Small intestine (tissue), 7 donors: Measurements from ENCODE around the gene TBCA. TPM values are rescaled to one million over a fixed set of nuclear protein-coding genes. Genes with fewer than 3 reads are reported as not detected.
A peak's percentile ranks its signal among the peaks of the same experiment; 100 is the strongest.

Experiments
- DNase-seq, 2 donors: peaks; one replicate each; pipeline versions ENCODE4 v3.0.0 to v3.0.0-alpha.2; 2013
- FAIRE-seq: peaks from 2 replicates; lab custom pipeline; 2012; peaks lifted over from hg19 to GRCh38; lab: Jason Lieb, UNC
- H3K27ac ChIP-seq, 3 donors: one replicate each; pipeline ENCODE4 v1.5.1; 2013; ENCODE audit warnings: low read length in 2 of 3, mild to moderate bottlenecking in 2 of 3, control low read depth in 1 of 3, inconsistent platforms in 1 of 3, low read depth in 1 of 3, moderate library complexity in 1 of 3
- H3K27me3 ChIP-seq, 3 donors: one replicate each; pipeline ENCODE4 v1.6.1; 2013; ENCODE audit warnings: low read length in 3 of 3, inconsistent platforms in 1 of 3; ENCODE audit not compliant: control insufficient read depth in 3 of 3, insufficient read depth in 3 of 3
- H3K36me3 ChIP-seq, 3 donors: one replicate each; pipeline ENCODE4 v1.6.1; 2013; ENCODE audit warnings: low read length in 3 of 3, inconsistent platforms in 1 of 3, low read depth in 1 of 3, mild to moderate bottlenecking in 1 of 3, moderate library complexity in 1 of 3; ENCODE audit not compliant: control insufficient read depth in 3 of 3, insufficient read depth in 2 of 3
- H3K4me1 ChIP-seq, 3 donors: one replicate each; pipeline ENCODE4 v1.6.1; 2013; ENCODE audit warnings: low read length in 2 of 3, inconsistent platforms in 1 of 3, low read depth in 1 of 3, mild to moderate bottlenecking in 1 of 3, moderate library complexity in 1 of 3; ENCODE audit not compliant: control insufficient read depth in 3 of 3, insufficient read depth in 2 of 3
- H3K4me3 ChIP-seq, 3 donors: one replicate each; pipeline ENCODE4 v1.5.1; 2013; ENCODE audit warnings: low read length in 3 of 3, control low read depth in 1 of 3, inconsistent platforms in 1 of 3, low read depth in 1 of 3, mild to moderate bottlenecking in 1 of 3, moderate library complexity in 1 of 3
- H3K9me3 ChIP-seq, 2 donors: one replicate each; pipeline ENCODE4 v1.6.1; 2013; ENCODE audit warnings: low read depth in 1 of 2, low read length in 1 of 2; ENCODE audit not compliant: control insufficient read depth in 2 of 2, insufficient read depth in 1 of 2
- WGBS, 3 donors: extraction: QIAGEN DNeasy Blood & Tissue Kit; methylation state at CpG; one replicate each; pipeline ENCODE4 v1.1.7; 2013; 5-methylcytosine and 5-hydroxymethylcytosine counted together
- polyA plus RNA-seq, 4 donors: library from polyadenylated mRNA; stranded (reverse) in 3 of 4; unstranded in 1 of 4; fragments of 200-250 nt in 3 of 4; fragments of 120-200 nt in 1 of 4; gene quantifications; one replicate each; pipeline versions ENCODE4 v1.2.1 to v1.2.3, GENCODE V29; 2013
- donor health status: healthy with polysubstance abuse.
- donor health status: control.
- donor health status: control.
- donor health status: Bipolar disorder and iron deficiency.
- donor health status: healthy.

The TBCA gene
- polyA plus RNA-seq, 4 donors, result 177 to 223 (median 208) TPM

- 82 to 91% (median 90%) methylated on average over 1 of the region's 1 CpG for WGBS, 3 donors
- H3K9me3 ChIP-seq, result no peaks in the 10 kb centered on the region
- H3K4me1 ChIP-seq, result no peaks in the 10 kb centered on the region
- DNase-seq (no peak), FAIRE-seq (no peak)
- no peaks in the 10 kb centered on the region for H3K36me3 ChIP-seq
- no peak overlapping the region for H3K27ac ChIP-seq
- peaks cover 0 to 1% (median 0%) of the 10 kb centered on the region in 3 donors for H3K27me3 ChIP-seq
- no peak overlapping the region for H3K4me3 ChIP-seq
Observed at GRCh38 chr5:77797136-77797535, 21.0 kb upstream of the TBCA start.

GRCh38 chr5:77795846-77796245 lies 19.7 kb upstream of the TBCA start:
- 69 to 80% (median 77%) methylated on average over 3 of the region's 3 CpGs for WGBS, 3 donors
- Histone ChIP-seq H3K36me3 (no peaks in the 10 kb centered on the region), H3K27ac (no peak overlapping the region), H3K4me3 (no peak overlapping the region), H3K27me3 (peaks cover 0 to 1% (median 0%) of the 10 kb centered on the region in 3 donors), H3K4me1 (no peaks in the 10 kb centered on the region), H3K9me3 (no peaks in the 10 kb centered on the region)
- no peak for DNase-seq
- FAIRE-seq, result peak; percentile 23

- H3K9me3 ChIP-seq, result no peaks in the 10 kb centered on the region
- no peaks in the 10 kb centered on the region for H3K36me3 ChIP-seq
- H3K27ac ChIP-seq, result no peak overlapping the region
- no peak for DNase-seq
- peak; percentile 5 for FAIRE-seq
- WGBS, 3 donors, result 58 to 69% (median 67%) methylated on average over 2 of the region's 2 CpGs
- H3K4me1 ChIP-seq, result no peaks in the 10 kb centered on the region
- H3K4me3 ChIP-seq, result no peak overlapping the region
- H3K27me3 ChIP-seq, result peaks cover 0 to 1% (median 0%) of the 10 kb centered on the region in 3 donors
Observed at GRCh38 chr5:77795268-77795667, 19.1 kb upstream of the TBCA start.

GRCh38 chr5:77791926-77792325 lies 15.8 kb upstream of the TBCA start:
- Histone ChIP-seq H3K9me3 (no peaks in the 10 kb centered on the region), H3K27me3 (peaks cover 0 to 3% (median 0%) of the 10 kb centered on the region in 3 donors), H3K4me3 (no peak overlapping the region), H3K27ac (no peak overlapping the region), H3K36me3 (no peaks in the 10 kb centered on the region), H3K4me1 (no peaks in the 10 kb centered on the region)
- FAIRE-seq, result no peak
- DNase-seq, result no peak
- 91 to 98% (median 98%) methylated on average over 2 of the region's 2 CpGs for WGBS, 3 donors

GRCh38 chr5:77791356-77791755 lies 15.2 kb upstream of the TBCA start:
- DNase-seq, result no peak
- Histone ChIP-seq H3K27me3 (peaks cover 0 to 3% (median 0%) of the 10 kb centered on the region in 3 donors), H3K4me1 (no peaks in the 10 kb centered on the region)

GRCh38 chr5:77785229-77785628 lies 9.1 kb upstream of the TBCA start:
- H3K27me3 ChIP-seq, result peaks cover 0 to 4% (median 1%) of the 10 kb centered on the region in 3 donors
- no peak overlapping the region for H3K27ac ChIP-seq
- FAIRE-seq (no peak), DNase-seq (no peak)
- H3K4me1 ChIP-seq, result no peaks in the 10 kb centered on the region
- no peaks in the 10 kb centered on the region for H3K9me3 ChIP-seq
- WGBS, 3 donors, result 91 to 94% (median 92%) methylated on average over 17 of the region's 17 CpGs
- H3K36me3 ChIP-seq, result no peaks in the 10 kb centered on the region
- no peak overlapping the region for H3K4me3 ChIP-seq

More at GRCh38 chr5:77791356-77791755, 15.2 kb upstream of the TBCA start:
- no peaks in the 10 kb centered on the region for H3K9me3 ChIP-seq
- H3K4me3 ChIP-seq, result no peak overlapping the region
- no peak for FAIRE-seq
- no peaks in the 10 kb centered on the region for H3K36me3 ChIP-seq
- H3K27ac ChIP-seq, result no peak overlapping the region
- 81 to 88% (median 82%) methylated on average over 2 of the region's 2 CpGs for WGBS, 3 donors

- FAIRE-seq (no peak), DNase-seq (no peak)
Observed at GRCh38 chr5:77784735-77785134, 8.6 kb upstream of the TBCA start.

GRCh38 chr5:77781076-77781475 lies 4.9 kb upstream of the TBCA start:
- H3K4me3 ChIP-seq, result no peak overlapping the region
- DNase-seq (no peak), FAIRE-seq (no peak)
- H3K27ac ChIP-seq, result no peak overlapping the region
- no peaks in the 10 kb centered on the region for H3K36me3 ChIP-seq
- H3K4me1 ChIP-seq, result no peaks in the 10 kb centered on the region
- WGBS, 3 donors, result 80 to 100% (median 86%) methylated on average over 1 of the region's 1 CpG
- H3K9me3 ChIP-seq, result no peaks in the 10 kb centered on the region
- H3K27me3 ChIP-seq, result peaks cover 0 to 4% (median 0%) of the 10 kb centered on the region in 3 donors

More at GRCh38 chr5:77784735-77785134, 8.6 kb upstream of the TBCA start:
- Histone ChIP-seq H3K9me3 (no peaks in the 10 kb centered on the region), H3K27ac (no peak overlapping the region), H3K27me3 (peaks cover 0 to 4% (median 1%) of the 10 kb centered on the region in 3 donors), H3K4me3 (no peak overlapping the region), H3K4me1 (no peaks in the 10 kb centered on the region), H3K36me3 (no peaks in the 10 kb centered on the region)
- 92 to 95% (median 94%) methylated on average over 21 of the region's 21 CpGs for WGBS, 3 donors

- FAIRE-seq (no peak), DNase-seq (no peak)
- WGBS, 3 donors, result 89 to 95% (median 91%) methylated on average over 2 of the region's 2 CpGs
- Histone ChIP-seq H3K27me3 (peaks cover 0 to 4% (median 0%) of the 10 kb centered on the region in 3 donors), H3K9me3 (no peaks in the 10 kb centered on the region), H3K4me3 (no peak overlapping the region), H3K4me1 (peaks cover 0 to 2% (median 1%) of the 10 kb centered on the region in 3 donors), H3K27ac (no peak overlapping the region), H3K36me3 (no peaks in the 10 kb centered on the region)
Observed at GRCh38 chr5:77778881-77779438, 2.8 kb upstream of the TBCA start.
